HG03025 (cell line): Measurements from ENCODE around the gene KRT78.

Source experiments
- ATAC-seq: cut with Tn5 transposase; IDR thresholded peaks from one replicate; pipeline ENCODE4 v1.9.1; 2021; ENCODE audit warnings: mild to moderate bottlenecking, moderate library complexity; ENCODE audit not compliant: unreplicated experiment, low FRiP score

KRT78 gene

GRCh38 chr12:52814710-52815155, 34.1 kb downstream of the KRT78 start:
- ATAC-seq, result no peak

GRCh38 chr12:52813885-52814709, 34.7 kb downstream of the KRT78 start, which contains the start of gene KRT4:
KRT4 (minus strand) TSS chr12:52814116; CDS start chr12:52814058, 58 bp downstream.
- no peak for ATAC-seq

DNA sequence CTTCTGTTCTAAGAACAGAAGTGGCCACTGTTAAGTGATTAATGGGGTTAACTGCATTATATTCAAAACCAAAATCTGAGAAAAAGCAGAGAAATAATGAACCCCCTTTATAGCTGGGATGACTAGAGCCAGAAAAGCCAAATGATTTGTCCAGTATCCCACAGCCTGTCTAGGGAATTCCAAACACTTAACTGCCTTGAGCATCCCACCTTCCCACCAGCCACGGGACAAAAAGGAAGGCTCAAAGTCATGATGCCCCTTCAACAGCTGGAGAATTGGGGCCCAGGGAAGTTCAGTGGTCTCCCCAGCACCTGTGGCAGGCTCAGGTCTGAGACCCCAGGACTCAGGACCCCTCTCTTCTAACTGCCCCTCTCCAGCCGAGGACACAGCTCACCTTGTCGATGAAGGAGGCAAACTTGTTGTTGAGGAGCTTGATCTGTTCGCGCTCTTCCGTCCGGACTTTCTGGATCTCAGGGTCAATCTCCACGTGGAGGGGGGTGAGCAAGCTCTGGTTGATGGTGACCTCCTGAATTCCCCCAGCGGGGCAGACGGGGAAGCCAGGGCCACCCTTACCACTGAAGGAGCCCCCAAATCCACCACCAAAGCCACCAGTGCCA, 35.5 kb downstream of the KRT78 start:
- no peak for ATAC-seq

DNA sequence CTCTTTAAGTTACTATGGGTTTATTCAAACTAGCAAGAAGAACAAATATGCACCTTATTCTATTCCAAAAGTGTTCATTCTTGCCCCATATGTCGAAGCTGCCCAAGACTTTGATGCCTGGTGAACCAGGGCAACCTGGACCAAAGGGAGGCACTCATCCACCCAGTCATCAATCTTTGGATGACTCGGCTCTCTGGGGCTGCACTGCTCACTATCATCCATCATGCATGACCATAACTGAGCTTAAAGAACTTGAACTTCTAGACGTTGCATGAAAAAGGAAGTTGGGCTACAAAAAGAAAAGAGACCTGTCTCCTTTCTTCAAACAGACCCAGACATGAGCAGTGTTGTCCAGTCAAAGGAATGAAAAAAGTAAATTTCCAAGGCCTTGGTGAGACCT, 36.0 kb downstream of the KRT78 start:
- ATAC-seq, result no peak

DNA sequence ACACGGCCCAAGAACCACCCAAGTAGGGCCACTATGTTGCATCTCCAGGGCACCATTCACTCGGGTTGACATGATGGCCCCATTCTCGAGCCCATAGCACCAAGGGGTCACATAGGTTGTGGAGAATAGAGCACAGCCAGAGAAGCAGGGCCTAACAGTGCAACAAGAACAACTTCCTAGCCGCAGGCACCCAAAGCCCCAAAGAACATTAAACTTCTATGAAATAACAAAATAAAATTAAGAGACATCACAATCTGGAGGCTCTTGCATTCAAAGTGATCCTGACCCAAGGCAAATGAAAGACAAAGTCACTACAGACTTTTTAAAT, 36.8 kb downstream of the KRT78 start:
- no peak for ATAC-seq

DNA sequence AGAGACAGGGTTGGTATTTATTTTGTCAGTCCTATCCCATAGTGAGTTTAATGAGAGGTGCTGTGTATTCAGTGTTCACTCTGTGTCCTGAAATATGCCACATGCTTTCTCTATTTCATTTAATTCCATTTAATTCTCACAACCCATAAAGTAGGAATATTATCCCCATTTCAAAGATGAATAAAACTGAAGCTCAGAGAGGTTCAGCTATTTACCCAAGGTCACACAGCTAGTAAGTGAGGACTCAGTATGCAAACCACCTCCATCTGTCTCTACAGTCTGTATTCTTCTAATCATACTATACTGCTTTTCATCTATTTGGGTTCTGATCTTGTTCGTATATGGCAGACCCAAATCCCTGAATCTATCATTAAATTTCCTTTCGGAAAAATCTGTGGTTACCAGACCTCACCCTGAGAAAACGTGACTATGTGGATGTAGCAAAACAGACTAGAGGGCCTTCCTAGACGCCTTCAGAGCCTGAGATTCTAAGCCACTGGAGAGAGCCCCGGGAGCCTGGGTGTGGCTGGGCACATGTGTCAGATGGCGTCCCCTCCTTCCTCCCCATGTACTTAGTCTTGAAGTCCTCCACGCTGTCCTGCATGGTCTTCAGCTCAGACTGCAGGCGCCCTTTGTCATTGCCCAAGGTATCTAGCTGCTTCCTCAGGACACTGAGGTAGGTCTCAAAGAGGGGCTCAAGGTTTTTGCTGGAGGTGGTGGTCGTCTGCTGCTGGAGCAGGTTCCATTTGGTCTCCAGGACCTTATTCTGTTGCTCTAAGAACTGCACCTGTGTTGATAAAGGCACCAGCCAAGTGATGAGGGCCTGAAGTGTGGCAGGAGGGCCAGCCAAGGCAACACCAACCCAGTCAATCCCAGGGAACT, 37.4 kb downstream of the KRT78 start:
- ATAC-seq, result no peak

DNA sequence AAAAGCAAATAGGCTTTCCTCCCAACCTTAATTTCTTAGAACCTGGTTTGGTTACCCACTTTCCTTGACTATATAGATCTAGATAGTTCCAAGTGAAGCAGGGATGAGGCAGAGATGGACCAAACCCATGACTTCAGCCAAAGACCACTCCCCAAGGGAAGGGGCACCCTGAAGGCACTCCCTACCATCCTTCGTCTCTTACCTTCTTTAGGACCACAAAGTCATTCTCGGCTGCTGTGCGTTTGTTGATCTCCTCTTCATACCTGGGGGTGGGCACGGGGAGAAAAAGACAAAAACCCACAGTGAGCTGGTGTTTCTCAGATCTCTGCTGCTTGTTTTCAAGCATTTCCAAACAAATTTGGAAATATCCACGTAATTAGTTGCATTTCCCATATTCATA, 38.2 kb downstream of the KRT78 start:
- ATAC-seq, result no peak

- no peak for ATAC-seq
These were observed 39.6 kb downstream of the KRT78 start for GRCh38 chr12:52809166-52809565.

- ATAC-seq, result no peak
These were observed 40.1 kb downstream of the KRT78 start for GRCh38 chr12:52808573-52809160.

GRCh38 chr12:52807544-52808470, 41.0 kb downstream of the KRT78 start:
- ATAC-seq, result no peak

- no peak for ATAC-seq
These were observed 41.8 kb downstream of the KRT78 start for GRCh38 chr12:52806821-52807543.

DNA sequence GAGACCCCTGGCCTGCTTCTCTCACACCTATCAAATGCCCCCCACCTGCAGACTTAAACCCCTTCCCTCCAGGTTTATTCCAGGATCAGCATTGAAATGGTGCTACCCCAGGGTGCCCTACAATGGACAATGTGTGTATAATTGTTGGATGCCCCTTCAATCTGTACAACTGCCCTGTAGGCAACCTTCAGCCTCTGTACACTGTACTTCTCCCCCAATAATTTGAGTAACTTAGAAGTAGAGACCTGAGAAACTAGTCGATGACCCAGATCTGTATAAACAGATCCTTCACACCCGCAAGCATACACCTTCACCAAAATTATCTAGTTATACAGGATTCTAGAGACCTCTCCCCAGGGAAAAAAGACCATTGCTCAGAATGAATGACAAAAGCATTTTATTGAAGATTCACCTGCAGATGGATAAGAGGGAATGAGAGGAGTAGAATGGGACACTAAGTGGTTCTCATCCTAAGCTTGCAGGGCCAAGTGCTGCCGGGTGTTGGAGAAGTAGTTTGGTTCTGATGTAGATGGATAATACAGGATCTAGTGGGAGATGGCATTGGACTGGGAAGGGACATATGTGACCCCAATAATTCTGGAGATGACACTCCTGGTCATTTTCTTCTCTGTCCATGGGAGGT, 42.5 kb downstream of the KRT78 start:
- ATAC-seq, result no peak

GRCh38 chr12:52805739-52806138, 43.1 kb downstream of the KRT78 start:
- no peak for ATAC-seq

- no peak for ATAC-seq
These were observed 43.8 kb downstream of the KRT78 start for GRCh38 chr12:52805000-52805399.

GRCh38 chr12:52802442-52802841, 46.4 kb downstream of the KRT78 start:
- no peak for ATAC-seq

DNA sequence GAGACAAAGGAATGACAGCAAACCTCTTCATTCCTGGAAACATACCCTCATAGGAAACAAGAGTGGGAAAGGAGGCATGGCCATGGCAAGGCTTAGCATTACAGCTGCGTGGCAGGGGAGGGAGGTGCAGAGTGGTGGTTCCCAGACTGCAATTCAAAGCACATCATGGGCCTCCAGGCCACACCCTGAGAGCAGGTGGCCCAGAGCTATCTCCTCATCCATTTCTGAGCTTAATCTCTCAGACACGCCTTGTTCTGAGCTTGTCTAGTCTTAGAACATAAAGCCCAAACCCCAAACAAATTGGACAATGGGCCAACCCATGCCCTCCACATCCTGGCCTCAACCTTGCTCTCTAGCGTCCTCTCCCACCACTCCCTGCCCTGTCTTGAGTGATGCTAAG, 47.0 kb downstream of the KRT78 start:
- ATAC-seq, result no peak

GRCh38 chr12:52800259-52800917, 48.4 kb downstream of the KRT78 start:
- no peak for ATAC-seq
